K562 (cell line): ENCODE data around the gene BCAS1. TPM values are rescaled to one million over a fixed set of nuclear protein-coding genes. Genes with fewer than 3 reads are reported as not detected.

Experiments
- ATAC-seq: fragments of 200-7000 bp; cut with Tn5 transposase; 3 replicates; pipeline ENCODE4 v1.9.1; 2020; ENCODE audit warnings: moderate library complexity
- BruUV-seq: library from RNA; stranded (reverse); fragments of 400-500 nt; replicated peaks from 2 replicates; lab custom pipeline; 2021; lab: Mats Ljungman, UMichigan
- CTCF ChIA-PET: fragments of 300-600 bp; formaldehyde crosslinking; extraction: SDS; loops from one replicate; lab custom pipeline; 2021; ENCODE audit warnings: low intra/inter-chr PET ratio; lab: Yijun Ruan, JAX
- POLR2A ChIA-PET: fragments of 300-600, 350-650 bp; sonication (Branson Sonifier 250); formaldehyde crosslinking; extraction: SDS; loops from one replicate; lab custom pipeline; 2021; ENCODE audit warnings: antibody characterized with exemption, inconsistent platforms; lab: Yijun Ruan, JAX
- DNase-seq, 4 experiments: peaks; one replicate each; pipeline versions ENCODE4 v3.0.0 to v3.0.0-alpha.2; 2011 to 2018; ENCODE audit warnings: low spot score in 3 of 4, mixed read lengths in 3 of 4; ENCODE audit errors: extremely low read depth in 1 of 4
- FAIRE-seq: peaks from 2 replicates; lab custom pipeline; 2011; peaks lifted over from hg19 to GRCh38; lab: Jason Lieb, UNC
- H2AFZ ChIP-seq: 2 replicates; pipeline ENCODE4 v1.6.0; 2011; ENCODE audit warnings: low read depth, low read length, control low read depth, inconsistent platforms
- H3K27ac ChIP-seq: fragments of 200-600 bp; 3 replicates; pipeline ENCODE4 v1.8.0; 2011; ENCODE audit warnings: low read depth, mild to moderate bottlenecking, control low read depth, inconsistent platforms, low read length, moderate library complexity, mixed read lengths; ENCODE audit errors: extremely low read depth
- H3K27me3 ChIP-seq, 2 experiments: fragments of 300-600 bp in 1 of 2; 2 replicates in 1 of 2; 3 replicates in 1 of 2; pipeline versions ENCODE4 v1.6.0 to v1.8.0; 2011; ENCODE audit warnings: inconsistent platforms in 2 of 2, low read length in 2 of 2, mild to moderate bottlenecking in 1 of 2, mixed read lengths in 1 of 2, moderate library complexity in 1 of 2; ENCODE audit not compliant: control insufficient read depth in 2 of 2, insufficient read depth in 2 of 2
- H3K36me3 ChIP-seq: fragments of 300-600 bp; 3 replicates; pipeline ENCODE4 v1.8.0; 2011; ENCODE audit warnings: mild to moderate bottlenecking, low read length, inconsistent platforms; ENCODE audit not compliant: control insufficient read depth, insufficient read depth
- H3K4me1 ChIP-seq, 2 experiments: fragments of 200-600 bp in 1 of 2; replicated peaks in 1 of 2; 2 replicates in 1 of 2; 3 replicates in 1 of 2; pipeline versions ENCODE4 v1.5.1 to v1.8.0; 2011; ENCODE audit warnings: inconsistent platforms in 2 of 2, low read length in 2 of 2, mild to moderate bottlenecking in 1 of 2, mixed read lengths in 1 of 2, moderate library complexity in 1 of 2; ENCODE audit not compliant: control insufficient read depth in 2 of 2, insufficient read depth in 2 of 2
- H3K4me2 ChIP-seq: 2 replicates; pipeline ENCODE4 v1.6.1; 2011; ENCODE audit warnings: low read length, control low read depth, inconsistent platforms, mixed read lengths; ENCODE audit not compliant: insufficient read depth
- H3K4me3 ChIP-seq: fragments of 200-600 bp; sonication (generic), shearing (Covaris generic); 2 replicates; pipeline ENCODE4 v1.5.1; 2016; ENCODE audit warnings: control low read depth, inconsistent platforms
- H3K79me2 ChIP-seq: fragments of 200-600 bp; 3 replicates; pipeline ENCODE4 v1.8.0; 2011; ENCODE audit warnings: low read length, inconsistent platforms; ENCODE audit not compliant: control insufficient read depth, insufficient read depth
- H3K9ac ChIP-seq, 2 experiments: 2 replicates each; pipeline versions ENCODE4 v1.6.0 to v1.6.1; 2011; ENCODE audit warnings: low read depth in 2 of 2, low read length in 2 of 2, control low read depth in 1 of 2, inconsistent platforms in 1 of 2, mild to moderate bottlenecking in 1 of 2, mixed read lengths in 1 of 2; ENCODE audit not compliant: insufficient read depth in 1 of 2
- H3K9me1 ChIP-seq: one replicate; pipeline ENCODE4 v1.6.0; 2011; ENCODE audit warnings: inconsistent platforms, mild to moderate bottlenecking, low read length, moderate library complexity; ENCODE audit not compliant: control insufficient read depth, insufficient read depth
- H3K9me3 ChIP-seq: replicated peaks from 2 replicates; pipeline ENCODE4 v1.5.1; 2011; ENCODE audit warnings: low read depth, low read length, inconsistent platforms; ENCODE audit not compliant: control insufficient read depth, insufficient read depth
- H4K20me1 ChIP-seq: replicated peaks from 2 replicates; pipeline ENCODE4 v1.6.1; 2011; ENCODE audit warnings: low read length, inconsistent platforms, mixed read lengths; ENCODE audit not compliant: control insufficient read depth, insufficient read depth
- ATF3 ChIP-seq, 2 experiments: fragments of 450-650 bp in 1 of 2; sonication (generic) in 1 of 2; formaldehyde crosslinking in 1 of 2; IDR thresholded peaks in 1 of 2; conservative IDR thresholded peaks in 1 of 2; 2 replicates each; pipeline versions ENCODE4 v1.6.1 to v1.8.1; 2016 to 2023; ENCODE audit warnings: mild to moderate bottlenecking in 2 of 2, moderate library complexity in 2 of 2, inconsistent platforms in 1 of 2, missing genetic modification reagents in 1 of 2
- CREBBP ChIP-seq: IDR thresholded peaks from one replicate; pipeline ENCODE4 v1.6.1; 2012; ENCODE audit warnings: low read depth, mild to moderate bottlenecking, control low read depth, inconsistent platforms, low read length
- HBP1 ChIP-seq: fragments of 450-650 bp; formaldehyde crosslinking; IDR thresholded peaks from 2 replicates; pipeline ENCODE4 v1.4.0; 2022; ENCODE audit warnings: missing genetic modification characterization
- HMG20A ChIP-seq: fragments of 450-650 bp; formaldehyde crosslinking; conservative IDR thresholded peaks from 2 replicates; pipeline ENCODE4 v1.4.0; 2020; ENCODE audit warnings: mild to moderate bottlenecking, mixed read lengths
- KLF10 ChIP-seq: fragments of 250-450 bp; sonication (Bioruptor Pico); IDR thresholded peaks from 2 replicates; pipeline ENCODE4 v1.6.1; 2021; ENCODE audit warnings: matching md5 sums
- NELFE ChIP-seq: IDR thresholded peaks from 2 replicates; pipeline ENCODE4 v1.6.1; 2011; ENCODE audit warnings: mild to moderate bottlenecking; ENCODE audit not compliant: insufficient read depth, insufficient read length
- NR0B1 ChIP-seq: fragments of 450-650 bp; IDR thresholded peaks from one replicate; pipeline ENCODE4 v1.6.1; 2018; ENCODE audit warnings: mild to moderate bottlenecking, moderate library complexity; ENCODE audit not compliant: partially characterized antibody
- POLR2G ChIP-seq: fragments of 200-400 bp; formaldehyde crosslinking; IDR thresholded peaks from 2 replicates; pipeline ENCODE4 v1.6.1; 2017; ENCODE audit warnings: low read depth, mild to moderate bottlenecking, antibody characterized with exemption, low read length, moderate library complexity
- RB1 ChIP-seq: fragments of 450-650 bp; IDR thresholded peaks from 2 replicates; pipeline ENCODE4 v1.6.1; 2017; ENCODE audit warnings: low read depth, mild to moderate bottlenecking
- RCOR1 ChIP-seq, 2 experiments: IDR thresholded peaks; 2 replicates each; pipeline ENCODE4 v1.6.1; 2012; ENCODE audit warnings: low read depth in 2 of 2, low read length in 2 of 2, borderline replicate concordance in 1 of 2, improper control_type of control experiment in 1 of 2
- SOX6 ChIP-seq: fragments of 450-650 bp; IDR thresholded peaks from 2 replicates; pipeline ENCODE4 v1.6.1; 2014; ENCODE audit warnings: mild to moderate bottlenecking
- SREBF1 ChIP-seq: fragments of 150-350 bp; IDR thresholded peaks from 2 replicates; pipeline ENCODE4 v1.6.1; 2014; ENCODE audit warnings: antibody characterized with exemption, low read depth, low read length, borderline replicate concordance
- STAT5B ChIP-seq: fragments of 250-450 bp; sonication (Bioruptor Pico); IDR thresholded peaks from 2 replicates; pipeline ENCODE4 v1.8.0; 2021; ENCODE audit warnings: mild to moderate bottlenecking, inconsistent platforms
- SUPT5H ChIP-seq: fragments of 450-650 bp; IDR thresholded peaks from 2 replicates; pipeline ENCODE4 v1.6.1; 2016
- ZNF232 ChIP-seq: sonication (generic); formaldehyde crosslinking; IDR thresholded peaks from 2 replicates; pipeline ENCODE4 v1.8.0; 2022; ENCODE audit warnings: mild to moderate bottlenecking, missing genetic modification reagents
- ZNF280B ChIP-seq: fragments of 250-450 bp; sonication (Bioruptor Pico); IDR thresholded peaks from 2 replicates; pipeline ENCODE4 v1.5.1; 2021; ENCODE audit warnings: mild to moderate bottlenecking
- ZNF511 ChIP-seq: sonication (generic); formaldehyde crosslinking; IDR thresholded peaks from 2 replicates; pipeline ENCODE4 v1.8.0; 2022; ENCODE audit warnings: mild to moderate bottlenecking, missing genetic modification reagents
- ZNF696 ChIP-seq: fragments of 250-450 bp; sonication (Bioruptor Pico); conservative IDR thresholded peaks from 2 replicates; pipeline ENCODE4 v1.4.0; 2020; ENCODE audit warnings: mild to moderate bottlenecking, moderate library complexity
- WGBS: fragments of 100-300 bp; shearing (Covaris generic); methylation state at CpG from one replicate; pipeline ENCODE4 v1.1.6; 2016; ENCODE audit warnings: low coverage, mixed read lengths; ENCODE audit not compliant: insufficient coverage; ENCODE audit errors: missing lambda C conversion rate; 5-methylcytosine and 5-hydroxymethylcytosine counted together
- in situ Hi-C: fragments of 300-500 bp; cut with MboI; formaldehyde crosslinking; loops from 4 replicates; pipeline ENCODE4 v1.15.0; 2018; ENCODE audit warnings: inconsistent platforms, mixed read lengths
- intact Hi-C: fragments of 100-400 bp; cut with micrococcal nuclease; formaldehyde crosslinking; loops from 2 replicates; pipeline ENCODE4 v1.14.2; 2022
- polyA plus RNA-seq, 8 experiments: library from polyadenylated mRNA; depleted of rRNA in 4 of 8; stranded (reverse) in 5 of 8; unstranded in 3 of 8; fragments of >200 nt; fragmentation: Nextera tagmentation in 2 of 8; fragmentation: Illumina TruSeq in 1 of 8; extraction: Ambion mirVana in 2 of 8; extraction: Trizol in 1 of 8; gene quantifications; 2 replicates each; pipeline versions ENCODE4 v1.2.1 to v1.2.3, GENCODE V29; 2011 to 2014; ENCODE audit warnings: inconsistent platforms in 1 of 8, missing spikeins in 1 of 8
- total RNA-seq, 7 experiments: library from RNA; depleted of rRNA in 6 of 7; stranded (reverse); fragments of >200 nt in 6 of 7; fragmentation: Illumina TruSeq in 2 of 7; extraction: Trizol in 2 of 7; gene quantifications; 2 replicates each; pipeline versions ENCODE4 v1.2.1 to v1.2.3, GENCODE V29; 2011 to 2021; ENCODE audit warnings: low replicate concordance in 1 of 7

The BCAS1 gene
- total and polyA plus RNA-seq, 9 of the 15 experiments (the other 6 are each of a cell fraction or from before 2014, with no cell fraction given), result 0.18 to 2.3 (median 0.93) TPM

GRCh38 chr20:53982624-53983023 lies 87.8 kb downstream of the BCAS1 start:
- Histone ChIP-seq H4K20me1 (no peaks in the 10 kb centered on the region), H3K4me2 (no peak overlapping the region), H3K27ac (no peak overlapping the region), H3K9me1 (no peaks in the 10 kb centered on the region), H3K27me3 (peaks cover 3 to 14% of the 10 kb centered on the region in 2 experiments; a peak in 4 of 5 replicates), H3K36me3 (no peaks in the 10 kb centered on the region), H3K4me1 (no peaks in the 10 kb centered on the region), H3K9ac (no peak overlapping the region), H3K9me3 (no peaks in the 10 kb centered on the region), H3K4me3 (no peak overlapping the region), H3K79me2 (no peaks in the 10 kb centered on the region), H2AFZ (no peak overlapping the region)
- ChIA-PET CTCF (no interaction called here), POLR2A (interaction anchor here (0.8 to 1.0 kb wide), 3 partner anchors 8 to 552 kb away, joined by 3 to 4 read pairs (median 3); no protein-coding TSS in a partner anchor)
- ATAC-seq, result no peak
- BruUV-seq, result no TSS peak
- 0% methylated on average over 2 of the region's 2 CpGs for WGBS
- in situ Hi-C loops (no loop called here), intact Hi-C loops (no loop called here)
- FAIRE-seq, result no peak
- DNase-seq, result no peak
- TF ChIP-seq RB1 (no peak), HBP1 (CRISPR knock-in tag) (no peak), SUPT5H (no peak), ZNF280B (CRISPR knock-in tag) (no peak), ZNF696 (no peak), RCOR1 (IDR thresholded peaks at IDR 0.05; ENCODE audit: borderline replicate concordance in 1 of 2, low read depth in 2 of 2, low read length in 2 of 2) (no peak), SREBF1 (no peak), KLF10 (CRISPR knock-in tag) (no peak), POLR2G (no peak), ATF3 (IDR thresholded peaks at IDR 0.05) (no peak), ATF3 (CRISPR knock-in tag; conservative IDR thresholded peaks at IDR 0.05) (no peak), SOX6 (no peak), NR0B1 (no peak), ZNF511 (CRISPR knock-in tag) (no peak), STAT5B (no peak), CREBBP (no peak), NELFE (no peak), HMG20A (CRISPR knock-in tag) (no peak), ZNF232 (CRISPR knock-in tag) (no peak)
